Measurements from ENCODE around the gene SFMBT1.

The SFMBT1 gene

GRCh38 chr3:53045518-53046170, at the start of gene SFMBT1:
Gene SFMBT1, minus strand, starts transcription at chr3:53046073. Its CDS starts 76,945 bp downstream, at chr3:52969128.
- peak; percentile 68 for DNase-seq

- no peak for DNase-seq
Observed at GRCh38 chr3:53092942-53093341, 47.1 kb upstream of the SFMBT1 start.

GRCh38 chr3:53092216-53092615, 46.3 kb upstream of the SFMBT1 start:
- DNase-seq, result no peak

- no peak for DNase-seq
Observed at GRCh38 chr3:53091011-53091410, 45.1 kb upstream of the SFMBT1 start.

- no peak for DNase-seq
Observed at GRCh38 chr3:53089511-53089910, 43.6 kb upstream of the SFMBT1 start.

GRCh38 chr3:53085476-53085875, 39.6 kb upstream of the SFMBT1 start:
- DNase-seq, result no peak

- no peak for DNase-seq
Observed at GRCh38 chr3:53084310-53085001, 38.6 kb upstream of the SFMBT1 start.

- DNase-seq, result no peak
Observed at GRCh38 chr3:53083949-53084309, 38.1 kb upstream of the SFMBT1 start.

GRCh38 chr3:53083521-53083920, 37.6 kb upstream of the SFMBT1 start:
- no peak for DNase-seq

GRCh38 chr3:53082736-53083135, 36.9 kb upstream of the SFMBT1 start:
- DNase-seq, result no peak

GRCh38 chr3:53081318-53081717, 35.4 kb upstream of the SFMBT1 start:
- DNase-seq, result no peak

GRCh38 chr3:53080612-53081205, 34.8 kb upstream of the SFMBT1 start:
- no peak for DNase-seq

- DNase-seq, result no peak
Observed at GRCh38 chr3:53079791-53080555, 34.1 kb upstream of the SFMBT1 start.

- DNase-seq, result no peak
Observed at GRCh38 chr3:53079147-53079546, 33.3 kb upstream of the SFMBT1 start.

- DNase-seq, result no peak
Observed at GRCh38 chr3:53078656-53079055, 32.8 kb upstream of the SFMBT1 start.

GRCh38 chr3:53077476-53078220, 31.8 kb upstream of the SFMBT1 start:
- no peak for DNase-seq

- no peak for DNase-seq
Observed at GRCh38 chr3:53075743-53076140, 29.9 kb upstream of the SFMBT1 start.

GRCh38 chr3:53074761-53075742, 29.2 kb upstream of the SFMBT1 start:
- no peak for DNase-seq

- DNase-seq, result no peak
Observed at GRCh38 chr3:53074366-53074696, 28.5 kb upstream of the SFMBT1 start.

- DNase-seq, result no peak
Observed at GRCh38 chr3:53073553-53074365, 27.9 kb upstream of the SFMBT1 start.

Measured in activated gamma-delta T cell treated with Interleukin-2 at 50 U/mL for 16 hours (primary cell).